AG04449 (cell line): ENCODE data around the gene ADAMTSL2.

Experiments
- CTCF ChIA-PET: fragments of 350-600 bp; formaldehyde crosslinking; extraction: SDS; loops from one replicate; lab custom pipeline; 2021; ENCODE audit warnings: antibody characterized with exemption; lab: Yijun Ruan, JAX
- POLR2A ChIA-PET: fragments of 400-600, 350-600 bp; formaldehyde crosslinking; extraction: SDS; loops from one replicate; lab custom pipeline; 2020; ENCODE audit warnings: antibody characterized with exemption, inconsistent platforms; lab: Yijun Ruan, JAX
- DNase-seq: peaks from one replicate; pipeline ENCODE4 v3.0.0-alpha.2; 2010; ENCODE audit warnings: low read depth, low spot score
- H3K4me3 ChIP-seq: 2 replicates; pipeline ENCODE4 v1.5.1; 2011; ENCODE audit warnings: low read depth, mild to moderate bottlenecking, control low read depth, low read length
- TF ChIP-seq, protein P1 (sequence below): IDR thresholded peaks from one replicate; pipeline ENCODE4 v1.5.1; 2011; ENCODE audit warnings: mild to moderate bottlenecking, moderate library complexity, low read length, control low read depth, inconsistent platforms; ENCODE audit not compliant: insufficient read depth; ENCODE audit errors: missing control alignments

The ADAMTSL2 gene

DNA sequence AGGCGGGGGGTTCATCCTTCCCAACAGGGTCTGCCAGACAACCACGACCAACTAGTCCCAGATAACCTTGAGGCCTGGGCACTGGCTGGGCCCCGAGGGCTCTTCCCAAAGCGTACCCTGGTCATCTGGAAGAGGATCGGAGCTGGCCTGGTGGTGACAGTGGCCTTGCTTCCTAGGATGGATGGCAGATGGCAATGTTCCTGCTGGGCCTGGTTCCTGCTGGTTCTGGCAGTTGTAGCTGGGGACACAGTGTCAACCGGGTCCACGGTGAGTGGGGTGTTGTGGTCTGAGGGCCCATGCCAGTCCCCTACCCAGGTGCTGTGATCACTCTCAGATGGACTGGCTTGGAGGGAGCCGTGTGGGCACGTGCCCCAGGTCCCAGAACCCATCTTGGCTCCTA is 2.0 kb downstream of the ADAMTSL2 start:
- POLR2A ChIA-PET: no interaction called here
- DNase-seq: no peak
- TF ChIP-seq, protein P1, sequence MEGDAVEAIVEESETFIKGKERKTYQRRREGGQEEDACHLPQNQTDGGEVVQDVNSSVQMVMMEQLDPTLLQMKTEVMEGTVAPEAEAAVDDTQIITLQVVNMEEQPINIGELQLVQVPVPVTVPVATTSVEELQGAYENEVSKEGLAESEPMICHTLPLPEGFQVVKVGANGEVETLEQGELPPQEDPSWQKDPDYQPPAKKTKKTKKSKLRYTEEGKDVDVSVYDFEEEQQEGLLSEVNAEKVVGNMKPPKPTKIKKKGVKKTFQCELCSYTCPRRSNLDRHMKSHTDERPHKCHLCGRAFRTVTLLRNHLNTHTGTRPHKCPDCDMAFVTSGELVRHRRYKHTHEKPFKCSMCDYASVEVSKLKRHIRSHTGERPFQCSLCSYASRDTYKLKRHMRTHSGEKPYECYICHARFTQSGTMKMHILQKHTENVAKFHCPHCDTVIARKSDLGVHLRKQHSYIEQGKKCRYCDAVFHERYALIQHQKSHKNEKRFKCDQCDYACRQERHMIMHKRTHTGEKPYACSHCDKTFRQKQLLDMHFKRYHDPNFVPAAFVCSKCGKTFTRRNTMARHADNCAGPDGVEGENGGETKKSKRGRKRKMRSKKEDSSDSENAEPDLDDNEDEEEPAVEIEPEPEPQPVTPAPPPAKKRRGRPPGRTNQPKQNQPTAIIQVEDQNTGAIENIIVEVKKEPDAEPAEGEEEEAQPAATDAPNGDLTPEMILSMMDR: no peak
- CTCF ChIA-PET: no interaction called here
- H3K4me3 ChIP-seq: no peak overlapping the region

DNA sequence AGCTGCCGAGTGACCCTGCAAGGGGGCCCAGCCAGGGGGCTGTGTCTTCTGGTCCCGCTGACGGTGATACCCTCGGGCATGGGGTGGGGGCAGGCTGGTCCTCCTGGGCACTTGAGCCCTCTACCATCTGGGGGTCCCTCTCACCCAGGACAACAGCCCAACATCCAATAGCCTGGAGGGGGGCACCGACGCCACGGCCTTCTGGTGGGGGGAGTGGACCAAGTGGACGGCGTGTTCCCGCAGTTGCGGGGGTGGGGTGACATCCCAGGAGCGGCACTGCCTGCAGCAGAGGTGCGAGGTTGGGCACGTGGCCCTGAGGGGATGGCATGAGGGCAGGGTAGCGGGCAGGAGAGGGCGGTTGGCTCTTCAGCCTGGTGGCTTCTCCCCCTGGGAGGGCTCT is 2.8 kb downstream of the ADAMTSL2 start:
- TF ChIP-seq, protein P1: no peak
- POLR2A ChIA-PET: no interaction called here
- H3K4me3 ChIP-seq: no peak overlapping the region
- CTCF ChIA-PET: no interaction called here
- DNase-seq: no peak

DNA sequence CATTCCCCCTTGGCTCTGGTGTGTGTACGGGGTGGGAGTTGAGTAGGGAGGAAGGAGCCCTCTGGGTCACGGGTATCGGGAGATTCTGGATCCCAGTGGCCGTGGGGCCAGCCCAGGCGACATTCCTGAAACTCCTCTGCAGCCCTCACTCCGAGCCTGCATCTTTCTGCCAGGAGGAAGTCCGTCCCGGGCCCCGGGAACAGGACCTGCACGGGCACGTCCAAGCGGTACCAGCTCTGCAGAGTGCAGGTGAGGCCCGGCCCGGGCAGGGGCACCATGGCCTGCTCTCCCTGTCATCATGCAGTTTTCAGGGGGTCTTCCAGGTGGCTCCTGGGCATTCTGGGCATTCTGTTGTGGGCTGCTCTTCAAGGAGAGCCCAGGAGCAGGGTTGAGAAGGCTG is 3.7 kb downstream of the ADAMTSL2 start:
- ChIA-PET CTCF (no interaction called here), POLR2A (no interaction called here)
- no peak overlapping the region for H3K4me3 ChIP-seq
- TF ChIP-seq, protein P1: no peak
- no peak for DNase-seq

DNA sequence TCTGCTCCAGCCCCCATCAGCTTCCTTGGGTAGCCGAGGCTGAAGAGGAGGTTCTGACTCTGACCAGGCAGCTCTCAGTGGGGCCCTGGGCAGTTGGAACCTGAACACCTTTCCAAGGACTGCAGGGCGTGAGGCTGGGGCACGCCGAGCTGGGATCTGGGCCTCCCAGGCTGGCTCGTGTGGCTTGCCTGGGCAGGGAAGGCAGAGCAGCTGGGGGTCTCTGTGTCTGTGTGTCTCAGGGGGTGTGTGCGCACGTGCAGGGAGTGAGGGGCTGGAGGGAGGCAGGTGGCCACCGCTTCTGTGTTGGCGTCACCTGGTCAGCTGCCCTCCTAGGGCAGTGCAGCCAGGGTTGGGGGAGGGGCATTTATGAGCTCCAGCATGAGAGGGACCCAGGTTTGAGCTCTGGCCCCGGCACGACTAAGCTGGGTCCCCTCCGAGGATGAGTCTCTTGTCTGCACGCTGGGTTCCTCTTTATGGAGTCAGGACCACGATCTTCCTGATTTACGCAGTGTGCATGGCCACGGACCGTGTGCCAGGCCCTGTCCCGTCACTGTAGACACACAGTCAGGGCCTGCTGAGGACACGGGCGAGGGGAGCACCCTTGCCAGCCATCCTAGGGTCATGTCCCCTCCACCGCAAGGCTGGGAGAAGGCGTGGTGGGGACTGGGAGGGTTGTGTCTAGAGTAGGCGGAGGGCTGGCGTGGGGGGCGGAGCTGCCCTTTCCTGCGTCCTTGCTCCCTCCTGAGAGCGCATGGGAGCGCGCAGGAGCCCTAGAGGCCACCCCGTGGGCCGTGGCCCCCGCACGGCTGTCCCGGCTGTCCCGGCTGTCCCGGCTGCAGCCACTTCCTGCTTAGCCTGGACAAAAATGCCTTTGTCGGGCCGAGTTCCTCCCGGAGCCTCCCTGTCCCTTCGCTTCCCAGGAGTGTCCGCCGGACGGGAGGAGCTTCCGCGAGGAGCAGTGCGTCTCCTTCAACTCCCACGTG is 4.6 kb downstream of the ADAMTSL2 start:
- DNase-seq: no peak
- ChIA-PET POLR2A (no interaction called here), CTCF (no interaction called here)
- TF ChIP-seq, protein P1: no peak
- H3K4me3 ChIP-seq: no peak overlapping the region

DNA sequence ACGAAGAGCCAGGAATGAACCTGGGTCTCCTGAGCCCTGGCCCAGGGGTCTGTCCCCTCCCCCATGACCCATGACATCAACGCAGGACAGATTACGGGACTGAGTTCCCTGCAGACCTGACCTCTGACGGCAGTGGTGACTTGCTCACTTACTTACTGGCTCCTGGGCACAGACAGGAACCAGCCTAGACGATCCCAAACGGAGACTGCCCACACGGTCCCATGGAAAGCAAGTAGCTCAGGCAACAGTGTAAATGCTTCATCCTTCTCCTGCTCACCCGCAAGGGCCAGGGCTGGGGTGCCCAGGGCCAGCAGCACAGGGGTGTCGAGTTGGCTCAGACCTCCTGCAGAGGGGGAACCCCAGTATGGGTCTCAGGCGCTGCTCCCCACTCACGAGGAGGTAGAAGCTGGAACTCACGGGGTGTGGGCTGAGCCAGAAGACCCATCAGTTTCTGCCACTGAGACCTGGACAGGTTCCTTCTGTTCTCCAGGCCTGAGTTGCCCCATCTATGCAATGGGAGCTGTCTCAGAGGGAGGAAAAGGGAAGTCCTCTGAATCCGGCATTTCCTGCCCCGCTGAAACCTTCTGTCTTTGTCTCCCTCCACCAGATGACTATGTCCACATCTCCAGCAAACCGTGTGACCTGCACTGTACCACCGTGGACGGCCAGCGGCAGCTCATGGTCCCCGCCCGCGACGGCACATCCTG is 5.6 kb downstream of the ADAMTSL2 start:
- no peak for DNase-seq
- H3K4me3 ChIP-seq: no peak overlapping the region
- POLR2A ChIA-PET: no interaction called here
- CTCF ChIA-PET: no interaction called here
- TF ChIP-seq, protein P1: no peak

DNA sequence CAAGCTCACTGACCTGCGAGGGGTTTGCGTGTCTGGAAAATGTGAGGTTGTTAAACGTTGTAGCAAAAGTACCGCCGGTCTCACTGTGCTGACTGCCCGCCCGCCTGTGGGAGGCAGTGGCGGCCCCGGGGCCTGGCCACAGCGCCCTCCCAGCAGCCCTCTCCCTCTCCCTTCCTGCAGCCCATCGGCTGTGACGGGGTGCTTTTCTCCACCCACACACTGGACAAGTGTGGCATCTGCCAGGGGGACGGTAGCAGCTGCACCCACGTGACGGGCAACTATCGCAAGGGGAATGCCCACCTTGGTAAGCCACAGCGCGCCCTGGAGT is 6.2 kb downstream of the ADAMTSL2 start:
- TF ChIP-seq, protein P1: no peak
- no peak for DNase-seq
- H3K4me3 ChIP-seq: no peak overlapping the region
- ChIA-PET CTCF (no interaction called here), POLR2A (no interaction called here)
